Stimulated activated CD8-positive, alpha-beta memory T cell treated with anti-CD3 and anti-CD28 coated beads, Interleukin-15, amount 100 ng/mL, for 48 hours (primary cell): Measurements from ENCODE around the gene MIPOL1.
"Not testable (repeated sequence)": the region's sequence is repeated elsewhere in the genome, so short reads cannot be mapped to it uniquely, and the experiment has no call there.

Source experiments
- DNase-seq, 2 donors: peaks; one replicate each; pipeline ENCODE4 v3.0.0-alpha.2; 2020; ENCODE audit warnings: low read depth in 2 of 2

Gene MIPOL1

DNA sequence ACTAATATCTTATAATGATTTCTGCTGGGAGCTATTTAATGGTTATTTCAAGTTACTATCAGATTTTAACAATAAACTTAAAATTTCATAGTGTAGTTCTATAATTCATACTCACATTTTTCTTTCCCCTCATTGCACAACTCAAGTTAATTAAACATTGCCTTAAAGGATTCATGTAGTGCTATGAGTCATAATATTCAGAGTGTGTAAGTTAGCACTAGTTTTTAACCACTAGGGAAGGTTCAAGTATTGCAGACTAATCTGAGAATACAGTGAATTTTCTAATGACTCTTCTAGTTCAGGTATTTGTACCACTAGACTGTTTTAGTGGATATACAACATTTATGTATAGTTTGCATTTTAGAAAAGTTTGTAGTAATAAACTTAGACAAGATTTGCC is 347.4 kb downstream of the MIPOL1 start:
- DNase-seq = no peak

DNA sequence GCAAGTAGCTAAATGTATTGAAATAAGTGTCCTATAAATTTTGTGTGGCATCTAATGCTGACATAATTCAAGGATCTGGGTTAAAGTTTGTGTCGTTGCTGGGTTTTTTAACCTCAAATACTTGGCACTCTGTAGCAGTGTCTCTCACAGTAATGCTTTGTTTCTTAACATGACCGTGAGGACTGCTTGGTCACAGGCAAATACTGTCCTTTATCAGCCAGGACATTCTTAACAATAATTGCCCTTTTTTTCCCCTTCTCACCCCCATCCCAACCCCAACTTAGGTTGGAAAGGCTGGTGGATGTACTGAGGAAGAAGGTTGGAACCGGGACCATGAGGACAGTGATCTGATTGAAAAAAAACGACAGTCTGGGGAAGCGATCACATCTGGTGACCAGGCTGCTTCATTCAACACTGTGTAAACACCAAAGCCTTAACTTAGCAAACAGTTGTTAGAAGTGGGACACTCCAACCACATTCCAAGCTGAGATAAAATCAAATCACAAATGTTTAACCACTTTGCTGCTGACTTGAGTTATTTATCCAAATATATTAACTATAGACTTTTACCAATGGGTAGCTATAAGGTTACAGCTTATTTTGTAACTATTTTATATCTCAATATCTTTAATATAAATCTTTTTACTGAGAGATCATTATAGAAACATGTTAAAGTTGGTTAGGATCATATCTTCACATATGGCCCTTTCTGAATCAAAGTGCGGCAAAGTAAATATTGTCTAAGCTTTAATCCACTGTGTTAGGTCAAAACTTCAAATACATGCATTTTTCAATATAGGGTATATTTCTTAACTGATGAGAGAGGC is 349.1 kb downstream of the MIPOL1 start:
- no peak for DNase-seq

DNA sequence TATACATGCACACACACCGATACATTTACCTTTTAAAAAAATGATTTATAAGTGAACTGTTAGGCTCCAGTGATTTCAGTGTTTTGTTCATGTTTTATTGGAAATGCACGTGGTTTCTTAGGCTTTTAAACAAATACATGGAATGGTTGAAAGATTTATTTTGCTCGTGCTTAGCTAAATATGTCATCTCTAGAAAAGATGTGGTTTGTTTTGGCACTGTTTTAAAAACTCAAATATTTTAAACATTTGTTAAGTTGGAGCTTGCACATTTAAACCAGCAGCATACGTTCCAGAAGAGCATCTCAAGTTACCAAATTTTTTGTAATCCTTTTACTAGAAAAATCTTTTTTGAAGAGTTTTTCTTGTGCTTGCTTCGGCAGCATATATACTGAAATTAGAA is 352.8 kb downstream of the MIPOL1 start:
- DNase-seq = no peak

DNA sequence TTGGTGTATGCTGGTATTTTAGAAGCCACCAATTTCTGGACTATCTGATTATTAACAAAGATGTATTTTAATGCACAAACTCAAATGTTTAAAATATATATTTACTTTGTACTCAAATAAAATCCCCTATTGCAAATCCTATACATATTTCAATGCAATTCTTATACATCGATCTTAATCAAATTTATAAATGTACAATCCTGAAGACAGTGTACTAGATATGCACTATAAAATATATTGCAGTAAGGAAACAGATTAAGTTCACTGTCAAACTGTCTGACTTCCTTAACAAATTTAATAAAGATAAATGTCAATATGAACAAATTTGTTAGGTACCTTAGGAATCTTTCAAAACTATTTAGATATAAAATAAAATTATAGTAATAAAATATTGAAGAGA is 353.4 kb downstream of the MIPOL1 start:
- DNase-seq = no peak

DNA sequence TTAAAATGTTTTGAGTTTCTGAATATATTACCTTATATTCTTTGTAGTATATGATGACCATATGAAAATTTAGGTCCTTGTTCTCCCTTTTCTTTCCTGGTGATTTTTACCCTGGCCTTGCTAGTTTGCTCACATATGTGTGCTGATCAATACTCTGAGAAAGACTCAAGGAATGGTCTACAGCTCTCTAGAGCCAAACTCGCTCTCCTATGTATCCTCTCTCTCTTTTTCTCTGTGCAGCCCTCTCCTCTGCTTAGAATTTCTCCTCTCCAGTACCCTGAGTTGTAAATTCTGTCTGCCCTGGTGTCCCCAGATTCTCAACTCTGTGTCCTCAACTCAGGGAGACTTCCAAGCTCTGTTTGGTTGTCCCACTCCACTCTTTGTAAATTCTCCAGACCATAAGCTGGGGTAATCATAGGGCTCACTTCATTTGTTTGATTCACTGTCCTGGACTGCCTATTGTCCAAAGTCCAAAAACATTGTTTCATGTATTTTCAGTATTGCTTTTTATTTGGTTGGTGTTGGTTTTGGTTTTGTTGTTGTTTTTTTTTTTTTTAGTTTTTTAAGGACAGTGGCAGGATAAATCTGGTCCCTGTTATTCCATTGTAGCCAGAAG is 356.3 kb downstream of the MIPOL1 start:
- no peak for DNase-seq

DNA sequence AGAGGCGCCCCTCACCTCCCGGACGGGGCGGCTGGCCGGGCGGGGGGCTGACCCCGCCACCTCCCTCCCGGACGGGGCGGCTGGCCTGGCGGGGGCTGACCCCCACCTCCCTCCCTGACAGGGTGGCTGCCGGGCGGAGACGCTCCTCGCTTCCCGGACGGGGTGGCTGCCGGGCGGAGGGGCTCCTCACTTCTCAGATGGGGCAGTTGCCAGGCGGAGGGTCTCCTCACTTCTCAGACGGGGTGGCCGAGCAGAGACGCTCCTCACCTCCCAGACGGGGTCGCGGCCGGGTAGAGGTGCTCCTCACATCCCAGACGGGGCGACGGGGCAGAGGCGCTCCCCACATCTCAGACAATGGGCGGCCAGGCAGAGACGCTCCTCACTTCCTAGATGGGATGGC is 357.9 kb downstream of the MIPOL1 start:
- DNase-seq = not testable (repeated sequence)

DNA sequence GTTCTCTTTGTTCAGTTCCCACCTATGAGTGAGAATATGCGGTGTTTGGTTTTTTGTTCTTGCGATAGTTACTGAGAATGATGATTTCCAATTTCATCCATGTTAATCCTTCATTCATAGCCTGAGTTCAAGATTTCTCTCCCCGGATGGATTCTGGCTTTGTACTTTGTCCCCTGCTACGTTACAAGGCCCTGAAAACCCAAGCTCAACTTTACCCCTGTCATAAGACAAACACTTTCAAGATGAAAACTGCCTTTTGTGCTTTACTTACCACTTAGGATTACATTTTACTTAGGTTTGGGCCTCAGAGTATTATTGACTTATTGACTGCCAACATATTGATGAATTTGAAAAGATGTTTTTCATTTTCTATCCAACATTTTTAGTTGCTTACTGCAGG is 361.0 kb downstream of the MIPOL1 start:
- no peak for DNase-seq

DNA sequence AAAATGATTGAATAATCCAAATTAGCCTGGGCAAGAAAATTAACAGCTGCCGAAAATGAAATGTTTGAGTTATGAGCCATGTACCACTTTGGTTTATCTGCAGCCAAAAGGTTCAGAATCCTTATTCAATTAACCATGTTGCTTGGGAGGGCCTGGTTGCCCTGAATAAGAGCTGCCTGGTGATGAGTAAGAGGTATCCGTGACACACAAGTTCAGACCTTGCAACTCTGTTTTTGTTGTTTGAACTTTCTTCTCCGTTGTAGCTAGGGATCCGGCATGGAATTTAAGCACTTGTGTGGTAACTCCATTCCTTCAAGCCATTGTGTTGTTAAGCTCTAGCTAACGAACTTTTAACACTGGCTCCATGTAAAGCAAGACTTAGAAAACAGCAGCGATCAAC is 361.6 kb downstream of the MIPOL1 start:
- no peak for DNase-seq

DNA sequence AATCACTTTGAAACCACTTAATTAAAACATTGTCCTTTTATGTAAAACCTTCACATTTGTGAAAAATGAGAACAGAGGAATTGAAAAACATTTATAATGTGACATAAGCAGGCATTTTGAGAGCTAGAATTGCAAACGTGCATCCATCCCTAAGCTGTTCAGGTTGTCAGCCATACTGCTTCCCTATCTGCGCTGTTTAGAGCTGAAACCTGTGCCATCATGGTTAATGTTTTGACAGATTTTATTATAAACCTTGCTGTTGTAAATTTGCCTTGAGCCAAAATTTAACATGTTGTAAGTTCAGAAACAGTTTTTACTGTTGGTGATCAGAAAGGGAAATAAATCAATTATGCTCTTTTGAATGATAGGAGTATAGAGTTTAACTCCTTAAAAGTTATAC is 365.5 kb downstream of the MIPOL1 start:
- DNase-seq = no peak

DNA sequence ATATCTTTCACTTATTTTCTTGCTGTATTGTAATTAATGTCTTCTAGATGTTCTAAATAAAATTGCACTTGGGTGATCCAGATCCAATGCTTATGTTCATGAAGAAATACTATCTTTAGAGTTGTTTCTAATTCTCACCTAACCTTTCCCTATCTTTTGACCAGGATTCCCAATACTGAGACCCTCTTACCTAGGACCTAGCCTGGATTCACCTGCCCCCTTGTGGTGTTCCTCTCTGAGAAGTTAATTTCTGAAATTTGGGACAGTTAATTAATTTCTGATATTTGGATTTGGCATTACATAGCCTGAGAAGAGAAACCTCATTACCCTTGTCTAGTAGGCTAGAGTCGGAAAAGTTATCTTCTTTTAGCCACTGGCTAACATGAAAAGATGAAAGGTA is 367.8 kb downstream of the MIPOL1 start:
- DNase-seq = no peak

DNA sequence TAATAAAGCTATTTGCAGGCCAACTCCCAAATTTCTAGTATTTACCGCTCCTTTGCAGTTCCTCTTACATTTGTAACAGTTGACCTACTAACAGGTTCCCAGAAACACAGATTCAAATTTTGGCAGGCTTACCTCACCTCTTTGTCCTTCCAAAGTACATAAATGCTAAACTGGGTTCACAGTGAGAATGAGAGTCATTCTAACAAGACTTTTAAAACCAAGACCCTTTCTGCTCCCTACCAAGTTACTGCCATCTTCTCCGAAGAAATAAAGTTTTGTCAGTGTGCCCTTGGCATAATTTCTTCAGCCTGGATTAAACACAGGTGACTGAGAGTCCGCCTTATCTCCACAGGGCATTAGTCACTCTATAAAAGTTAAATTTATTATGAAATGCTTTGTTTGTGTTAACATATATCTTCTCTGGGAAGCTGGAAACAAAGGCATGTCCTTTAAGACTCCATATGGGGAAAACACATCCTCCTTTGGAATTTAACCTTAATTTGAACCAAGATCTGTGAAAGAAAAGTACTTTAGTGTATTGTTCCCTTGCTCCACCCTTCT is 369.2 kb downstream of the MIPOL1 start:
- DNase-seq = no peak

DNA sequence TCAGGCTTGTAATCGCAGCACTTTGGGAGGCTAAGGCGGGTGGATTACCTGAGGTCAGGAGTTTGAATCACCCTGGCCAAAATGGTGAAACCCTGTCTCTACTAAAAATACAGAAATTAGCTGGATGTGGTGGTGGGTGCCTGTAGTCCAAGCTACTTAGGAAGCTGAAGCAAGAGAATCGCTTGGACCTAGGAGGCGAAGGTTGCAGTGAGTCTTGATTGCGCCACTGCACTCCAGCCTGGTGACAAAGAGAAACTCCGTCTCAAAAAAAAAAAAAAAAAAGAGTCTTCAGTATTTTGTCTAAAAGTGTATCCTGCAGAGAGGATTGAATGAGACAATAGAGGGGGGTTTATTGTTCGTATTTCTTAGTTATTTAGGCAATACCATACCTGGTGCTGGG is 372.0 kb downstream of the MIPOL1 start:
- DNase-seq = no peak

DNA sequence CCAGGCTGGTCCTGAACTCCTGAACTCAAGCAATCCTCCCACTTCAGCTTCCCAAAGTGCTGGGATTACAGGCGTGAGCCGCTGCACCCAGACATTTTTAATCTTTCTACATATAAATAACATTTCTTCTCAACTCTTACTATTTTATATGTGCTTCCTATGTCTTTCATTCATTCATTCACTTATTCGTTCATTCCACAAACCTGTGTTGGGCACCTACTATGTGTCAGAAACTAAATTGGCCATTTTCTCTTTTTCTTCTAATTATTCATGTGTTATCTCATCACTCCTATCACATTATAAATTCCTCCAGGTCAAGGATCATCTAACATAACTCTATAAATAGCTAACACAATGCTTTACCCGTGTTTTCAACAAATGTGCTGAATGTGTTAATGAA is 373.7 kb downstream of the MIPOL1 start:
- DNase-seq = no peak

DNA sequence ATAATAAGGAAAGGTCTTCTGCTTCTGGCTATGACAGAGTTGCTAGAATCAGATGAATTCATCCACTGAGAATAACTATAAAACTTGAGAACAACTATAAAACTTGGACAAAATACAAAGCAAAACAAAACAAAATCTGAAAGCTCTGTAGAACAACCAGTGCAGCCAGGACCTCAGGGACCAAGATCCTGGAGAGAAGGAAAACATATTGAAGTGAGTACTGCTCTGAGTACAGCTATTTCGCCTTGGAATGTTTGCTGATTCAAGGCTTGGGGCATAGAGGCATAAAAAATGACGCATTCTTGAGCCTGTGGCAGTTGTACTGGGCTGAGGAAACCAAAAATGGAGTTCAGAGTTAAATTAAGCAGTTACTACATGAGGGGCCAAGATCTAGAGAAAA is 375.6 kb downstream of the MIPOL1 start:
- DNase-seq = no peak

DNA sequence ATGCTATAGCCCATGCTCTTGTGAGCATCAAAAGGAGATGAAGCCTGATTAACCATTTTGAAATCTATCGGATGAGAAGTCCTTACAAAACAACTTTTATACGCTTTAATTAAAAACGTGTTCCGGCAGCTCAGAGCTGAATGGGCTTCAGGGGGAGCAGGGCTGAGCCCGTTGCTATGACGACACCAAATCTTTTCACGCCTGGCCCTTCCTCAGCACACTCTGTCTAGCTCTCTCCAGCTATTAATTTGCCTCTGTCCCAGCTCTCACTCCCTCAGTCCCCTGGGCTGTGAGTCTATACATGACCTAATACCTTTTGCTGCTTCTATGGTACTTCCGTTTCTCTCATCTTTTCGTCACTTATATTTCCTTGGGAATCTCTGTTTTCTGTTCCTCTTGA is 381.5 kb downstream of the MIPOL1 start:
- no peak for DNase-seq

DNA sequence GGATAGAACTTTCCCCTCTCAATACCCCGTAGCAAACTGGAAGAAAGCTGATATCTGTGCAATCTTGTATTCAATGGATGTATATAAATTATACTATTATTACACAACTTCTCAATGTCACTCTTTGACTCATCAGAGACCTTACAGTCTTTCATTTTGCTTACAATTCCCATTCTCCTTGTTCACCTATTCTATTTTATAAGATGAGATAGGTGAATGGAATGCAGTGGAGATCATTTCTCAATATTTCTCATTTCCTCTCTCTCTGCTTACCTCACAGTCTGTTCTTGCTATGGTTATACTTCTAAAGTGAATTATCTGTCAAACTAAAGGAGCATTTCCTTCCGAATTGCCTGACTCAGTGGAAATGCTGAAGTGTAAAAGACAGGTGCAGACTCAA is 382.4 kb downstream of the MIPOL1 start:
- no peak for DNase-seq

DNA sequence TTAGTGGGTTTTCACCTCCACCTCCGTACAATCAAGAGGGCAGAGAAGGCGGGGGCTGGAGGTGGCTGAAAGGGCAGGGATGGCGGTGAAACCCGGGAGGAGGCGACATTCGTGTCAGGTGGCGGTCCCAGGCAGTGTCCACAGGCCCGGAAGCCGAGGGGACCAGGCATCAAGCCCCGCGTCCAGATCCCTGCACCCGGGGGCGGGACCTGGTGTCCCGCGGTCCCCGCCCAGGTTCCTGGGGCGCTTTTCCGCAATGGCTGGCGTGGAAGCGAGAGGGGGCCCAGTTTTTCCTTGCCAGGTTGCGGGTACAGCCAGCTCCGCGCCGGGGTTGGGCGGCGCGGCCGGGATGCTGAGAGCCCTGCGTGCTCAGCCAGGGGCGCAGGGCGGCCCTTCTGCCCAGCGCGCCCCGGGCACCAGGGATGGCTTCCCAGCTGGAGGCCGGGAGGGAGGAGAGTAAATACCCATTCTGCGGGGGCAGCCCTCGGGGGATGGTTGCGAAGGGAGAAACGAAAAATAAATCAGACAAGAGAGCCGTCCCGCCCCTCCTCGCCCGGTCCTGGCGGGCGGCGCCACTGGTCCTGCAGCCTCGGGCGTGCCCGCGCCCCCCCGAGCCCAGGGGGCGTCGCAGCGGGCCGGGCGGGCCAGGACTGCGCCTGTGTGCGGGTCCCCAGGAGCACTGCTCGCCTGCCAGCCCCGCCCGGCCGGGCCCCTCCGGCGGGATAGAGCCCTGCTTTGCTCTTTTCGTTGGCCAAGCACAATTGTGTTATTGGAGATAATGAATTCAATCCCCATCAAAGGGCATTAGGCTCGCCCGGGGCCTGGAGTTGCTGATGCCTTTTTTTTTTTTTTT is 385.8 kb downstream of the MIPOL1 start:
- no peak for DNase-seq

DNA sequence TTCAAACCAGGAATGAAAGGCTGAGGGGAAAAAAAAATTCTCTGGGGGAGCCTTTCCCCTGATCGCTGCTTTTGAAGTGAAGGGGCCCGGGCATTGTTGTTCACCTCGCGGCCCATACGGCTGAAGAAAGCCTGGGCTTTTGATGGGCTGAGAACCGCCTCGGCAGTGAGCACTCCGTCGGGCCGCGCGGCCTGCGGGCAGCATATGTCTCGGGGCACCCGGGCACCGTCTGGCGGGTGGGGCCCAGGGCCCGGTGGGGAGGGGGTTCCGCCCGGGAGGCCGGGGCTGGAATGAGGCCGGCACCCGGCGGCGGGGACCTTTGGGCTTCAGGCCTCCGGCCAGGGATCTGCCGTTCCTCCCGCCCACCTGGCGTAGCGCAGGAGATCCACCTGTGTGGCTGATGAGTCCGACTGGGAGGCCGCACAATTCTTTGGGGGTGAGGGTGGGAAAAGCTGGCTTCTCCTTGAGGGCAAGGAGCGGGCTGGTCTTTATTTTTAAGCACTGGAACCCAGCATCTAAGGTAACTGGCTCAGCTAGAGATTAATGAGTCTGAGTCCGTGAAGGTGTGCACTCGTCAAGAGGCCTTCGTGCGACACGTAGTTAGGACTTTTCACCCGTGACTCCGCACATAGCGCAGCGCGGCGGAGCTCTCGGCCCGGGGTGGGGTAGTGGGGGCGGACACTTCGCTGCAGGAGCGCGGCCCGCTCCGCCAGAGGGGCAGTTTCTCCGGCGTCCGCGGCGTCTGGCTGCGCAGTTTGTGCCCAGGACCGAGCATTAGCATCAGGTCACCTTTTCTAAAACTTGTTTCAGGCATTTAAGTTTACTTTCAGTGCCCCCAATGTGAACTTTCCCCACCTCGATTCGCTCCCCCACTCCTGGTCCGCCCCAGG is 386.7 kb downstream of the MIPOL1 start:
- DNase-seq = no peak

DNA sequence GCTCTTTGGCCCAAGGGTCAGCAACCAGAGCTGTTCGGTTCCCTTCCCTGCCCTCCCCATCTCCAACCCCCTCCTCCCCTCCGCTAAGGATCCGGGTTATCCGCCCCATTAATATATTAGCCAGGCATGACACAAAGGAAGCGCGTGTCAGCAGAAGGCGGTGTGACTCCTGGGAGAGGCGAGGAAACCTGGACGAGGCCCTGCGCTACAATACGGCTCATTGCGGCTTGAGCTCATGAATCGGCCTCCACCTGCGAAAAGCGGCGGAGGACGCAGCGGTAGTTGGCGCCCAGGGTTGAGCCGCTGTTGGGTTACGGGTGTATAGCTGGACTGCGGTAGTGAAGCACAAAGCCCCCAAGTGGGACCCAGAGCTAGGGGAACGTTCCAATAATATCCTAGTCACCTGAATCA is 387.4 kb downstream of the MIPOL1 start:
- no peak for DNase-seq

DNA sequence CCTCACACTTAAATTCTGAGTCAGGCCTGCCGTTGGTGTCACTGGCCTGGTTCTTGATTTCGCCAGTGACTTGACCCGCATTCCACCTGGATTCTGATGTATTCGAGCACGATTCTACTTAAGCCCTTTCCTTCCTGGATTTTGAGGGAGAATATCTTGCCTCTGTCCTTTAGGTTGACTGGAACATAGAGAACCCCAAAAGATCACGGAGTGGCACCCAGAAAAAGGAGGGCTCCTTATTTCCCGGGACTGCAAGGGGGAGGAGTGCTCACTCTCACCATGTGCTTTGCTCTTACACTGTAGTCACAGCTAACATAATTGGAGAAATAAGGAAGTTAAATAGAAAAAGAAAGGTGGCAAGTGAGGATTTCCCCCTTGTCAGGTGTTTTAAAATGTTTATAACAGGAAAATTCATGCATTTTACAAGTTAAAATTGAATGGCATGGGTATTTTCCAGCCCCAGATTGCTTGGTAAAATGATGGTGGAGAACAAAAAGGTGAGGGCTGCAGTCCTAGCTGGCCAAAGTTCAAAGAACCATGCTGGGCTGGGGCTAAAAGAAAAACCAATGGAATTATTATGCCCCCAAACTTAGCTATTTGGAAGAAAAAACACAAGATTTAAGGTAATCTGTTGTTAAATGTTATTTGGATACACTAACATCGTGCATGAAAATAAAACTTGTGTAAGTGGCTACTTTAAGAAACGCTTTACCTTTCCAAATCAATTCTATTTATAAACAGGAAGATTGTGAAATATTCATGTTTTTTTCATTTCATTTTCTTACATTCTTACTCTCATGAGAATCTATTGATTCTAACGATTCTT is 388.4 kb downstream of the MIPOL1 start:
- no peak for DNase-seq

DNA sequence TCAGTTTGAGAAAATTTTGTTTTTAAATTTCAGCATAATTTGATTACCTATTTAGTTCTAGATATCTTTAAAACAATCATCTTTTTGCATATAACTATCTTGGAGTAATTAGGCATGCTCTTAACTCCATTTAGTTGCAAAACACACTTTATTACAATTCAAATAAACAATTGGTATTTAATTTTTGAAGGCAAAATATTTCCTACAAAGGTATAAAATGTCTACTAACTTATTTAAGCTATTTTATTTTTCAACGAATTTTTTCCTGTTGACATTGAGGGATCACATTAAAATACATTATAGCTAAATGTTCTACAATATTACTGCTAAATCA is 389.0 kb downstream of the MIPOL1 start:
- no peak for DNase-seq
